GM15510 (cell line): ENCODE measurements around the gene MARCHF9.

Source experiments
- POLR2A ChIP-seq: IDR thresholded peaks from 3 replicates; pipeline ENCODE4 v1.6.1; 2011; ENCODE audit warnings: borderline replicate concordance; ENCODE audit not compliant: insufficient read length; ENCODE audit errors: extremely low read depth

The MARCHF9 gene

DNA sequence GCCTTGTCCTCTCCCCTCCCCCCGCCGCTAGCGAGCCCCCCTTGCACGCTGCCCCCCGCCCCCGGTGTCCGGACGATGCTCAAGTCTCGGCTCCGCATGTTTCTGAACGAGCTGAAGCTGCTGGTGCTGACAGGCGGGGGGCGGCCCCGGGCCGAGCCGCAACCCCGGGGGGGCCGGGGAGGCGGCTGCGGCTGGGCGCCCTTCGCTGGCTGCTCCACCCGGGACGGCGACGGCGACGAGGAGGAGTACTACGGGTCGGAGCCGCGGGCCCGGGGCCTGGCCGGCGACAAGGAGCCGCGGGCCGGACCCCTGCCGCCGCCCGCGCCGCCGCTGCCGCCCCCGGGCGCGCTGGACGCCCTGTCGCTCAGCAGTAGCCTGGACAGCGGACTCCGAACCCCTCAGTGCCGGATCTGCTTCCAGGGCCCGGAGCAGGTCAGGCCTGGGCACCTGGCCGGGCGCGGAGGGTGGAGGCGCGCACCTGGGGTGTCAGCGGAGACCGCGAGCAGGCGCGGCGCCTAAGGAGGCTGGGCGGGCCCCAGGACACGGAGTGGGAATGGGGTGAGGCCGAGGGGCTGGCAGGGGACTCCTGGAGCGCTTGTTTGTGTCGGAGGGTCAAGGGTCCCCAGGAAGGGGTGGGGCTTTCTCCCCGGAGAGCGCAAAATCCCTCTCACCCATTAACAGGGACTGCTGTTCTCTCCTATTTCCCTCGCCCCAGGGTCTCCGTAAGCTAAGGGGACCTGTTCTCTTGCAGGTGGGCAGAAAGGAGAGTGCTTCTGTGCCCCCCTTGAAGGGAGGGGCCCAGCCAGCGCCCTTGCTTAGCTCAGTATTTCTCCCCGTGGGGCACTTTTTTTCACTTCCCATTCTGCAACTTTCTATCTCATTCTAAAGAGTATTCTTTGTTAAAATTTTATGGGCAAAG is 810 bp downstream of the MARCHF9 start:
- no peak for TF ChIP-seq POLR2A

DNA sequence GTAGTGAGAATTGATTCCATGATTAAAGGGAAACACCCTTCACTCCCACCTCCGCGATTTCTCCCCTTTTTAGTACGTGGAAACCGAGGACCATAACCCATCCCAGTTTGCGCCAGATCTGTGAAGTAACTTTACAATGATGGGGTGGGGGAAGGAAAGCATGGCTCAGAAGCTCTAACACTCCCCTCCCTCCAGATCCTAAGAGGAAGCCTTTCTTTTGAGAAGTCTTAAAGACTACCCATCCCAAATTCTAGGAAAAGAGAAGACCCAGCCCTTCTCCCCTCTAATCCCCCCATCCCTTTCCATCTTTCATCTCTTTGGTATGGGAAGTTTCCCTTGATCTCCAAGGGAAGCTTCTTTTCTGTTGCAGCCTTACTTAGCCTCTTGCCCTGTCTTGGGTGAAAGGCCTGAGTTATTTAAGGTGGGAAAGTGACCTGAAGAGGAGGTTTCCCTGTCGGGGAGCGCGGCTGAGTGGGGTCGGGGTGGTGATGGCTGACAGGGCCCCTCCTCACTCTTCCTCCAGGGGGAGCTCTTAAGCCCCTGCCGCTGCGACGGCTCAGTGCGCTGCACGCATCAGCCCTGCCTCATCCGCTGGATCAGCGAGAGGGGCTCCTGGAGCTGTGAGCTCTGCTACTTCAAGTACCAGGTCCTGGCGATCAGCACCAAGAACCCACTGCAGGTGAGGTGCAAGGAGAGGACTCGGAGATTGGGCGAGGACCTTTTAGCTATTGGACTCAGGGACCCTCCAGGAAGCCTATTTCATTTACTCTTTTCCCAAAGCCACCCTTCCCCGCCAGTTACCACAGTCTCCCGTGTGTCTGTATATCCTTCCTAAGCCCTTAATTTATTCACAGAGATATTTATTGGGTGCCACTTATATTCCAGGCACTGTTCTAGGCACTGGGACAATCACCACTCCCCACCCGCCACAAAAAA is 1.8 kb downstream of the MARCHF9 start:
- no peak for TF ChIP-seq POLR2A

DNA sequence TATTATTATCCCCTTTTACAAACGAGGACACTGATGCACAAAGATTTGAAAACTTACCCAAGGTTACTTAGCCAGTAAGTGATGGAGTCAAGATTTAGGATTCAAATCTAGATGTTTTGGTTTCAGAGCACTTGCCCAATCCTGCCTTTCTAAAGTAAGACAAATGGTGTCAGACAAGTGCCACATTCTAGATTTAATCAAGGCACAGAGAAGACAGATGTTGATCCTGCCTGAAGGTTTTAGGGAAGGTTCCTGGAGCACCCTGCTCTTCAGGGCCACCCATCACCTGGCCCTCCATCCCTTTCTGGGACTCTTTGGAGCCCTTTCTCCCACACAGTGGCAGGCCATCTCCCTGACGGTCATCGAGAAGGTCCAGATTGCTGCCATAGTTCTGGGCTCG is 2.9 kb downstream of the MARCHF9 start:
- no peak for TF ChIP-seq POLR2A

DNA sequence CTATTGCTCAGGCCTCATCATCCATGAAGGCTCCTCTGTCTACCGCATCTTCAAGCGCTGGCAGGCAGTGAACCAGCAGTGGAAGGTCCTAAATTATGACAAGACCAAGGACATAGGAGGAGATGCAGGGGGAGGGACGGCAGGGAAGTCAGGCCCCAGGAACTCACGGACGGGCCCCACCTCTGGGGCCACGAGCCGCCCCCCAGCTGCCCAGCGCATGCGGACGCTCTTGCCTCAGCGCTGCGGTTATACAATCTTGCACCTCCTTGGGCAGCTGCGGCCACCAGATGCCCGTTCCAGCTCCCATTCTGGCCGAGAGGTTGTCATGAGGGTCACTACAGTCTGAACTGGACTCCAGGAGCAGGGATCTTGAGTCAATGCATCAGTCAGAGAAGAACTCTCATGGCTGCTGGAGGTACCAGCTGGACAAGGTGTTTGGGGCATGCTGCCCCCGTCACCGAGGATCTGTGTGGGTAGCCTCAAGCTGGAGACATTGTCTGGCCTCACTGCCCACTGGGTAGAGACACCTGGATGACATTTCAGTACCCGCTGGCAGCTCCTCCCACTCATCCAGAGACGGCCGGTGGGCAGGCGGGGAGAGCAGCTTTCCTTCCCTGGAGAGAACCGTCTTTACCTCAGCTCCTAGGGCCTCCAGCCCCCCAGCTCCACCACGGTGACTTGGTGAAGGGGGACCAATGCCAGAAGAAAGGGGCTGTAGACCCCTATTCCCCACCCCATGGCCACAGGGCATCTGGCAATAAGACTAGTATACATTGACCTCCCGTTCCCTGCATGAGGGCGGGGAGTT is 3.9 kb downstream of the MARCHF9 start:
- no peak for TF ChIP-seq POLR2A

DNA sequence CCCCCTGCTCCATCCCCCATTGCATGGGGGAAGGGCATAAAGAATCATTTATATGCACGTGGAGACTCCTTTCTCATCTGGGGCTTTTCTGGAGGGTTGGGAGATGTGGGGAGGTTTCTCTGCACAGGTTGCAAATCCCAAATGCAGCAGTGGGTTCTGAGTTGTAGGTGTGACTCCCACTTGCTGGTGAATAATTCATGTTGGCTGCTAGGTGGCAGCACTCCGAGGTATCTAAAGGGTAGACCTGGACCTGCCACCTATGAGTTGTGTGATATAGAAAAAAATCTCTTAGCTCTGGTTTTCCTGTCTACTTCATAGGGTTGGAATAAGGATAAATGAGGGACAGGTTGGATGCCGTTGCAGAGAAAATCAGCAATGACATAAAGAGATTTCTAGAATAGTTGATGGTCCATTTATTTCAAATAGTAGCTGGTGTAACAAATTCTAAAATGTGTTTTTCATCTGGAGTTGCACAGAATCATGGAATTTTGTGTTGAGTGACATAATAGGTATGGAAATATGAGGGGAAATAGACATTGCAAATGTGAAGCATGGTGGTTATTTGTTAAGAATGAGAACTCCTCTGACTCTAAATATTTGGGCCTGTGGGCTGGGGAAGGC is 4.6 kb downstream of the MARCHF9 start:
- TF ChIP-seq POLR2A, result no peak

DNA sequence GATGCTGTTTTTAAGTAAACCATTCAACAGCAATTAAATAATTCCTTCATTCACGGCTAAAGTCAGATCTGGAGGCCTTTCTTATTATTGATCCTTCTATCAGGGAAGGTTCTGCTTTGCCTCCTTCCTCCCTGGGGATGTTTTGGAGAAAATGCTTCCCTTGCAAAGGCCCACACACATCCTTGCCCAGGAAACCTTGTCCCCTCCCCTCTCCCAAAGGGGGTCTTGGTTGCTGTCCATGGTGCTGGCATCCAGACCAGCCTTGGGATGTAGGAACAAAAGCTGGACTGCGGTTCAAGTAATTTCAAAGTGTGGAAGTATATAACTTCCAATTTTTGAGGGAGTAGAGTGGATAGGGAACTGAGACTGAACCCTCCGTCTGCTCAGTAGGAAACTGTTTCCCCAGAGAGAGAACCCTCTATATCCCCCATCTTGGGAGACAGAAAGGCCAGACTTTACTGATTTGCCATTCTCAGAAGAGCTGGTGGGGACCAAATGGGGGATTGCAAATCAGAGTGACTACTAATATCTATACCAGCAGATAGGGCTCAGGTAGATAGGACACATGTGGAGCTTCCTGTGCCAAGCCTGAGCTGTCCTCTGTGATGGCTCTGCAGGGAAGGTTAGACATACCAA is 5.6 kb downstream of the MARCHF9 start:
- no peak for TF ChIP-seq POLR2A

DNA sequence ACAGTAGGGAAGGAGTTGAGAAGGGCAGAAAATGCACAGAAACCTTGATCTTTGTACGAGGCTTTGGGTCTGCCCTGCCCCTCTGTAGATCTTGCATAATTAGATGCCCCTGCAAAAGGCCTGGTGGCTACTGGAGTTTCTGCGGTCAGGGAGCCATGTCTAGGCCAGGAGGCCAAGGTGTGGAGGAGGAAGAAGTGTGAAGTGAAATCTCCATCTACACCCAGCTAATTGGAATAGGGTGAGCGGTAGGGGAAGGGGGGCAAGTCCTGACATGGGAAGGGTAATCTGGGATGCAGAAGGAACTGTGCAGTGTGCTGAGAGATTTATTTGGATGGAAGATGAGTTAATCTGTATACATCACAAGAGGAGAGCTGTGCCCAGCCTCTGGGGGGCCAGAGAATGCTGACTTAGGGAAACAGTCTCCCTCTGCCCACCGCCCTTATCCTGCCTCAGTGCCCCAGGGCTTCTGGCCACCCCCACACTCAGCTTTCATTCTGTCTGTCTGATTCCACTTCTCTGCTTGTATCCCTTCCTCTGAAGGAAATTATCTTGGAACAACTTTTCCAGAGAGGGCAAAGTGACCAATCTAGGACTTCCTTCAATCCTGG is 6.6 kb downstream of the MARCHF9 start:
- TF ChIP-seq POLR2A, result no peak

DNA sequence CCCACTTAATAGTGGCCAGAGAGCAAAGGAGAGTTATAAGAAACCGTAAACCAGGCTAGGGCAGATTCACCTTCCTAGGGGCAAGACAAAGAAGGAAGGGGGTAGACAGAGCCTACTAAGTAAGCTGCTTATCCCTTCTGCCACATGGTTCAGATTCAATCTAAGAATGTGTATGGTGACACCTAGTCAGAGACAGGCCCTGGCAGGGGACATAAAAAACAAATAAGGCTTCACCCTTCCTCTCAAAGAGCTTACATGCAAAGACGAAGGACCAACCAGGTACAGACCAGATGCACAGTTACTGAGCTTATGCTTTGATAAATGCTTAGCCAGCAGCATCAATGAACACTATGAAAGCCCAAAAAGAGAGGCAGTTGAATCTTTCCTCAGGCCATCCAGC is 7.6 kb downstream of the MARCHF9 start:
- TF ChIP-seq POLR2A, result no peak

DNA sequence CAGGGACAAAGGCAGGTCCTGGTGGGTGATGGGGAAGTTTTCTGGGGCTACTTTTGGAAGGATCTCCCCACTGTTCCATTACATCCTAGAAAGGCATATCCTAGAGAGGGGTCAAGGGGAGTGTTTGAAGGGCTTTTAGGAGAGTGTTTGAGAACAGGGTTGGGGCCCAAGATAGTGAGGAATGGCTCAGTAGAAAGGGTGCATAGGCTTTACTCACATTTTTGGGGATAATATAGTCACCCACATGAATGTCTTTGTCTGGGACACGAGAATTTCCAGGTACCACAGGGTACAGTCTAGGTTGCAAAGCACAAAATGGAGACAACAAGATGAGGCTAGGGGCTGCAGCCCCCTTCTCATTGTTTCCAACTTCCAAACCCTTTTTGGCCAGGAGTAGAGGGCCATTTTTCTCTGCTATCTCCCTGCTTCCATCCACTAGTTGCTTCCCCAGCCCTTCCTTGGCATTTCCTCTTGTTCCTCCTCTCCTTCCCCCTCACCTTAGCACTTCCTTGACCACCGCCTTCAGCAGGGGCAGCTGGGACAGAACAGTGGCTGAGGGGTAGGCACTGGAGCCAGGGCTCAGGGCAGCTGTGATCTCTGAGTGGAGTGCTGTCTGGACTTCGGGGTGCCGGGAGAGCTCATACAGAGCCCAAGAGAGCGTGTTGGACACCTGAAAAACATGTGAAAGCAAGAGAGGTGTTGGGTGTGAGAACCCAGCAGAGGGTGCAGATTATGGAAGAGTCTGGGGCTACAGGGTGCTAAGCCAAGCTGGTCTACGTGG is 9.2 kb downstream of the MARCHF9 start:
- no peak for TF ChIP-seq POLR2A

DNA sequence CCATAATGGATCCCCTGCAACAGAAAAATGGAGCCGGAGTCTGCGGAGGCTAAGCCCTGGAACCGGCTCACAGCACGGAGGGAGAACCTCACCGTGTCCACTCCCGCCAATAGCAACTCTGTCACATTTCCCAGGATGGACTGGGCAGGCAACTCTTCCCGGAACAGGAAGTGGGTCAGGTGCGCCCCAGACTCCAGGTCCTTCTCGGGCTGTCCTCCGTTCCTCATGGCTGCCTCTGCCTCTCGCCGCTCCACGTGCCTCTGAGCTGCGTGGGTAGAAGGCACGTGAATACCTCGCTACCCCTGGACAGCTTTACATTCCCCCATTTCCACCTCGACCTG is 9.7 kb downstream of the MARCHF9 start:
- no peak for TF ChIP-seq POLR2A

DNA sequence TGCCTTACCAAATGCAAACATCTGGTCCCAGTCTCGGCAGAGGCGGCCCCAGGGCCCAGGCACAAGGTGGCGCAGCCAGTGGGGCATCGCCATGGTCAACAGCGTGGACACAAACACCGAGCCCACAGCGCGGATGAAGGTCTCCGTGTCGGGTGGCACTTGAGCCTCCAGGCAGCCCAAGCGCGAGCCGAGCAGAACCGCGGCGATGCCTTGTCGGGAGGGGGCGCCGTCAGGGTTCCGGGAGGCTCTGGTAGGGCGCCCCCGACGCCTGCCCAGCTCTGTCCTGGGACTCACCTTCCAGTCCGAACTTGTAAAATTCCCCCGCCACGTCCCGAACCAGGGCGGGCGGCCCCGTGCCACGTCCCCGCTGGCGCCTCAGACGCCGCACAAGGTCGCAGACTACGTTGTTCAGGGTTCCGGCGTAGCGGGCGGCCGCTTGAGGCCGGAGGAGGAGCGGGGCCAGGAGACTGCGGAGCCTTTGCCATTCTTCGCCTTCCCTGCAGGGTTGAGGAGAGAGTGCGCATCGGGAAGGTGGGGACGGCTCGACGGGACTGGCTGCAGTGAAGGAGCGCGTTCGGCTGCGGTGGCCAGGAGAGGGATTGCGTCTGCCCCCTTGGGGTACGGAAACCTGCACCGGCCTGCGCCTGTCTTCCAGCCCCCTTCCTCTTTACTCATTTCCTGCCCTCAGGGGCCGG is 10.2 kb downstream of the MARCHF9 start:
- TF ChIP-seq POLR2A, result no peak

DNA sequence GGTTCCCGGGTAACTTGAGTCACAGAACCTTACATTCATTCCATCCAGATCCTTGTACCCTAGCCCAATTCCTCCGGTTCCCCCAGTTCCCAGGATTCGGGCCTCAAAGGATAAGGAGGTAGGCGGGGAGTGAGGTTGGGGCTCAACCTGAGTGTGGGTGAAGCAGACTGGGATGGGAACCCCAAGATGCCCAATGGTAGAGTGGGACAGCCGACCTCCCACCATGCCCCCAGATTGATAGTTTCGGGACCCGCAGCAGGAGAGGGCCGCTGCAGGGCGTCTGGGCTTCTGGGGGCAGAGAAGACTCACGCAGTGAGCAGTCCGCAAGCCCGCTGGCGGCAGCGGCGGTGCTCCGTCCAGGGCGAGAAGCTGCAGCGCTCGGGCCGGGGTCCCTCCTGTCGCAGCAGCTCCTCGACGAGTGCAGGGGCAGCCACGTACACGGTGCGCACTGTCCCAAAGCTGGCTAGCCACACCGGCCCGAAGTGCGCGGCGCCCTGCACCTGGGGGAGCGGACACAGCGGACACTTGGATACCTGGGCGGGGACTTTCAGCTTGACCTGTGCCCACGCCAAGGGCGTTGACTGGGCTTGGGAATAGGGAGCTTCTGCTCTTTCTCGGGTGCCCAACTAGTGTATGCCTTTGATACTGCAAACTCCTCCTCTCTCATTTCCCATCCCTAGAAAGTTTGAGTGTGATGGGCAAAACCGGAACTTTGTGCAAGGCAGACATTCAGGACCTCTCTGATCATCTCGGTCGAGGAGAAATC is 11.0 kb downstream of the MARCHF9 start:
- no peak for TF ChIP-seq POLR2A
